Hepatic stellate cell (primary cell): Measurements from ENCODE around the gene PGA3.
"Not testable (repeated sequence)": the region's sequence is repeated elsewhere in the genome, so short reads cannot be mapped to it uniquely, and the experiment has no call there.

Source experiments
- DNase-seq: peaks from one replicate; pipeline ENCODE4 v3.0.0; 2011; ENCODE audit warnings: low spot score

The PGA3 gene

GRCh38 chr11:61210629-61211028 is 7.3 kb downstream of the PGA3 start:
- not testable (repeated sequence) for DNase-seq

GRCh38 chr11:61211327-61211952 is 8.1 kb downstream of the PGA3 start:
- not testable (repeated sequence) for DNase-seq

DNA sequence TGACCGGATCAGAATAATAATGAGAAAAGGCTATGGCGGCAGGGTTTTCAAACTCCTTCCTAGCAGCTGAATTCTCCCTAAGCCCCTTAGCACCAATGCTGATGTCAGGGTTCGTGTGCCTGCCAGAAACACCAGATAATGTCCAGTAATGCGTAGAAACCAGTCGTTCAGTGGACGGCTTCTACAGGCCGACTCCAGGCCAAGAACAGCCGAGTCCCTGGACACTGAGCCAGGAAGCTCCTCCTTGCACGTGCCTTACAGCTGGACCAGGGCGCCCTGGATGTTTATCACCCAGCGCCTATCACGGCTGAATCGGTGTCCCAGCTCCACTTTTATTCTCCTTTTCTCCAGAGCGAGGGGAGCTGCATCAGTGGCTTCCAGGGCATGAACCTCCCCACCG is 8.9 kb downstream of the PGA3 start:
- not testable (repeated sequence) for DNase-seq

DNA sequence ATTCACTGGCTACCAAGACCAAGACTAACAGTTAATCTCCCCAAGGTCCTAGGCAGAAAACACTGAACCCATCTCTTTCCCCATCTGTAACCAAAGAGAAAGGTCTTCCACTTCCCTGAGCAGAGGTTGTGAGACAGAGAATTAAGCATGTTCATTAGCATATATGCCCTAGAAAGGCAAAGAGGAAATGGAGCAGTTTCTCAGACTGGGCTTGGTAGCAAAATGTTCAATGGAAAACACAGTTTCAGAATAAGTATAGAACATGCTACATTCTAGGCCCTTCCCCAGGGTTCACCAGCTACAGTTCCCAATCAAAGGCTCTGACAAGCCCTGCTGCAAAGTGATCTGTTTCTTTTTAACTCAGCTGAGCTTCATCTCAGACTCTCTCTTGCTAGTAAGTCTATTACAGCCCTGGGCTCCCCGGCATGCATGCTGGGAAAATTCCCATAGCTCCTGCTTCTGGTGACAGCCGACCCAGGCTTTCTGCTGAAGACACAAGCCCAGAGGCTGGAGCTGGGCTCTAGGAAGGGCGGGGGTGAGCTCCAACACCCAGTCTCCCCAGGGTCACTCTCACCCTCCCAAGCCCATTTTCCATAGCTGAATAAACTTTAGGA is 10.5 kb downstream of the PGA3 start:
- DNase-seq, result not testable (repeated sequence)

GRCh38 chr11:61218306-61218705 is 15.0 kb downstream of the PGA3 start:
- DNase-seq, result not testable (repeated sequence)

GRCh38 chr11:61219016-61219415 is 15.7 kb downstream of the PGA3 start:
- not testable (repeated sequence) for DNase-seq

- DNase-seq, result not testable (repeated sequence)
Observed at GRCh38 chr11:61222047-61222446, 18.7 kb downstream of the PGA3 start, which contains the start of gene PGA4. PGA4 (plus strand) TSS chr11:61222347; CDS start chr11:61222401, 54 bp downstream.

DNA sequence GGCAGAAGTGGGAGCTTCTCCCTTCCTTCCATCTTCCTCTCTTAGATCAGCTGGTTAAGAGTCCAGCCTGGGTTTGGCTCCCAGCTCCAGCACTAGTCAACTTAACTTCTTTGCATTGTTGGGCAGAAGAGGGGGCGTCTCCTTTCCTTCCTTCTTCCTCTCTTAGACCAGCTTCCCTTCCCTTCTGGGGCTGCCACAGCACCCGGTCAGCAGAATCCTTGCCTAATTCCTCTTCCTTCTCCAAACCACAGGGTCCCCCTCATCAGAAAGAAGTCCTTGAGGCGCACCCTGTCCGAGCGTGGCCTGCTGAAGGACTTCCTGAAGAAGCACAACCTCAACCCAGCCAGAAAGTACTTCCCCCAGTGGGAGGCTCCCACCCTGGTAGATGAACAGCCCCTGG is 19.4 kb downstream of the PGA3 start:
- not testable (repeated sequence) for DNase-seq

- not testable (repeated sequence) for DNase-seq
Observed at GRCh38 chr11:61226457-61227137, 23.3 kb downstream of the PGA3 start.

DNA sequence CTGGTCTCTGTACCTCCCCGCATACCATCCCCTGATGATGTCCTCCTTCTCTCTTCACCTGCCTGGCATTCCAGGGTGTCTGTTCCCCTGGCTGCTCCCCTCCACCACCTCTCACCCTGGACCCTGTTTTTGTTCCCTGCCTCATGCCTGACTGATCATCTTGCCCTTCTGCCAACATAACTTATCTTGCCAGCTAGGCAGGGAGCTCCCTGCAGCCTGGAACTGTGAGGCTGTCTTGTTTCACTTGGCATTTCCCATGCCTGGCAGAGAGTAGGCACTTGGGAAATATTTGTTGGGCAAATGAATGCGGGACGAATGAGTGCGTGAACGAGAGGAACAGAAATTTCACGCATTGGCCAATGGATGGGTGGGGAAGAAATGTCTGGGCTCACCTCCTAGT is 26.1 kb downstream of the PGA3 start:
- DNase-seq, result not testable (repeated sequence)

- not testable (repeated sequence) for DNase-seq
Observed at GRCh38 chr11:61231033-61231432, 27.7 kb downstream of the PGA3 start.

DNA sequence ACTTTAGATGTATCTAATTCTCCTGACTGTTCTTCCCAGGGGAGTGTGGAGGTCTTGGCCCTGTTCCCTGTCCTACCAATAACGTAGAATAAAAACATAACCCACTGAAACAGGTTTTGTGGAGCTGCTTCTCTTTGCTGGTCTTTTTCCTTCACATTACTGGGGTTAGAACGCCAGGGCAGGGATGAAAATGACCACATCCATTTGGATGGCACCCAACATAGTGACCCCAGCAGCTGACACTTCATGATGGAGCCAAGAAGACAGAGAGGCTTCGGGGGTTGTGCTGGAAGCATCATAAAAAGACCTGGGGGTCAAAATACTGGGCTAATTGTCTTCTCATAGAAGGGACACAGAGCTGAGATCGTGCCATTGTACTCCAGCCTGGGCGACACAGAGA is 28.3 kb downstream of the PGA3 start:
- not testable (repeated sequence) for DNase-seq

DNA sequence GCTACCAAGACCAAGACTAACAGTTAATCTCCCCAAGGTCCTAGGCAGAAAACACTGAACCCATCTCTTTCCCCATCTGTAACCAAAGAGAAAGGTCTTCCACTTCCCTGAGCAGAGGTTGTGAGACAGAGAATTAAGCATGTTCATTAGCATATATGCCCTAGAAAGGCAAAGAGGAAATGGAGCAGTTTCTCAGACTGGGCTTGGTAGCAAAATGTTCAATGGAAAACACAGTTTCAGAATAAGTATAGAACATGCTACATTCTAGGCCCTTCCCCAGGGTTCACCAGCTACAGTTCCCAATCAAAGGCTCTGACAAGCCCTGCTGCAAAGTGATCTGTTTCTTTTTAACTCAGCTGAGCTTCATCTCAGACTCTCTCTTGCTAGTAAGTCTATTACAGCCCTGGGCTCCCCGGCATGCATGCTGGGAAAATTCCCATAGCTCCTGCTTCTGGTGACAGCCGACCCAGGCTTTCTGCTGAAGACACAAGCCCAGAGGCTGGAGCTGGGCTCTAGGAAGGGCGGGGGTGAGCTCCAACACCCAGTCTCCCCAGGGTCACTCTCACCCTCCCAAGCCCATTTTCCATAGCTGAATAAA is 29.3 kb downstream of the PGA3 start:
- not testable (repeated sequence) for DNase-seq

DNA sequence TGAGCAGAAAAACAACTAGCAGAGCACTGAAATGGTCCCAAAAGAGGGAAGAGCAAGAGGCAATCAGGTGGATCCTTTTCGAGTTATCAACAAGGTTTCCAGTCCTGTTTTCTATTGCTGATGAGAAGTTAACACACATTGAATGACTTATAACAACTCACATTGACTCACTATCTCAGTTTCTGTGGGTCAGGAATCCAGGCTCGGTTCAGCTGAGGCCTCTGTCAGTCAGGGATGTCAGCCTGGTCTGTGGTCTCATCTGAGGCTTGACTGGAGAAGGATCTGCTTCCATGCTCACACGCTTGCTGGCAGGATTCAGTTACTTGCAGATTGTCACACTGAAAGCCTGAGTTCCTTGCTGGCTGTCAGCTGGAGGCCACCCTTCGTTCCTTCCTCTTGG is 33.8 kb downstream of the PGA3 start:
- not testable (repeated sequence) for DNase-seq

GRCh38 chr11:61240288-61240687 is 37.0 kb downstream of the PGA3 start:
- not testable (repeated sequence) for DNase-seq

GRCh38 chr11:61240875-61241274 is 37.6 kb downstream of the PGA3 start, which contains the start of gene PGA5:
PGA5 (plus strand) TSS chr11:61241175; CDS start chr11:61241227, 52 bp downstream.
- DNase-seq, result not testable (repeated sequence)

DNA sequence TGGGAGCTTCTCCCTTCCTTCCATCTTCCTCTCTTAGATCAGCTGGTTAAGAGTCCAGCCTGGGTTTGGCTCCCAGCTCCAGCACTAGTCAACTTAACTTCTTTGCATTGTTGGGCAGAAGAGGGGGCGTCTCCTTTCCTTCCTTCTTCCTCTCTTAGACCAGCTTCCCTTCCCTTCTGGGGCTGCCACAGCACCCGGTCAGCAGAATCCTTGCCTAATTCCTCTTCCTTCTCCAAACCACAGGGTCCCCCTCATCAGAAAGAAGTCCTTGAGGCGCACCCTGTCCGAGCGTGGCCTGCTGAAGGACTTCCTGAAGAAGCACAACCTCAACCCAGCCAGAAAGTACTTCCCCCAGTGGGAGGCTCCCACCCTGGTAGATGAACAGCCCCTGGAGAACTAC is 38.2 kb downstream of the PGA3 start:
- DNase-seq, result not testable (repeated sequence)

- not testable (repeated sequence) for DNase-seq
Observed at GRCh38 chr11:61245284-61245964, 42.1 kb downstream of the PGA3 start.

- not testable (repeated sequence) for DNase-seq
Observed at GRCh38 chr11:61248071-61248470, 44.8 kb downstream of the PGA3 start.

DNA sequence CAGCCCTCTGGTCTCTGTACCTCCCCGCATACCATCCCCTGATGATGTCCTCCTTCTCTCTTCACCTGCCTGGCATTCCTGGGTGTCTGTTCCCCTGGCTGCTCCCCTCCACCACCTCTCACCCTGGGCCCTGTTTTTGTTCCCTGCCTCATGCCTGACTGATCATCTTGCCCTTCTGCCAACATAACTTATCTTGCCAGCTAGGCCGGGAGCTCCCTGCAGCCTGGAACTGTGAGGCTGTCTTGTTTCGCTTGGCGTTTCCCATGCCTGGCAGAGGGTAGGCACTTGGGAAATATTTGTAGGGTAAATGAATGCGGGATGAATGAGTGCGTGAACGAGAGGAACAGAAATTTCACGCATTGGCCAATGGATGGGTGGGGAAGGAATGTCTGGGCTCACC is 45.9 kb downstream of the PGA3 start:
- DNase-seq, result not testable (repeated sequence)

GRCh38 chr11:61250796-61251765 is 47.8 kb downstream of the PGA3 start:
- not testable (repeated sequence) for DNase-seq
